Mesenchymal stem cell (in vitro differentiated cells and primary cell): Measurements from ENCODE around the gene AGAP3.
A peak's percentile ranks its signal among the peaks of the same experiment; 100 is the strongest.

Experiments used
- DNase-seq: peaks from one replicate; pipeline ENCODE4 v3.0.0-alpha.2; 2013
- H2AFZ ChIP-seq: one replicate; pipeline ENCODE4 v1.6.1; 2013; ENCODE audit warnings: low read depth, mild to moderate bottlenecking, control low read depth, inconsistent platforms, low read length, moderate library complexity
- H2AK5ac ChIP-seq: 2 replicates; pipeline ENCODE4 v1.6.1; 2013; ENCODE audit warnings: low read length, moderate library complexity, mild to moderate bottlenecking, inconsistent platforms; ENCODE audit not compliant: severe bottlenecking
- H2BK120ac ChIP-seq: one replicate; pipeline ENCODE4 v1.6.1; 2013; ENCODE audit warnings: low read depth, mild to moderate bottlenecking, inconsistent platforms, low read length, moderate library complexity
- H2BK12ac ChIP-seq, 2 experiments: one replicate each; pipeline ENCODE4 v1.6.1; 2013; ENCODE audit warnings: inconsistent platforms in 2 of 2, low read length in 2 of 2, mild to moderate bottlenecking in 2 of 2, moderate library complexity in 2 of 2, control low read depth in 1 of 2
- H2BK15ac ChIP-seq: one replicate; pipeline ENCODE4 v1.6.1; 2013; ENCODE audit warnings: mild to moderate bottlenecking, low read depth, inconsistent platforms; ENCODE audit not compliant: poor library complexity, severe bottlenecking
- H2BK5ac ChIP-seq: 2 replicates; pipeline ENCODE4 v1.6.1; 2013; ENCODE audit warnings: low read depth, mild to moderate bottlenecking, low read length, control low read depth, inconsistent platforms; ENCODE audit not compliant: poor library complexity, severe bottlenecking
- H3K14ac ChIP-seq, 2 experiments: one replicate each; pipeline ENCODE4 v1.6.1; 2013; ENCODE audit warnings: inconsistent platforms in 2 of 2, low read length in 2 of 2, control low read depth in 1 of 2, mild to moderate bottlenecking in 1 of 2, moderate library complexity in 1 of 2
- H3K18ac ChIP-seq, 2 experiments: one replicate each; pipeline ENCODE4 v1.6.1; 2013; ENCODE audit warnings: inconsistent platforms in 2 of 2, low read length in 2 of 2, control low read depth in 1 of 2, low read depth in 1 of 2, mild to moderate bottlenecking in 1 of 2
- H3K23ac ChIP-seq, 2 experiments: one replicate each; pipeline ENCODE4 v1.6.1; 2013; ENCODE audit warnings: inconsistent platforms in 2 of 2, low read length in 2 of 2, mild to moderate bottlenecking in 2 of 2, moderate library complexity in 2 of 2, control low read depth in 1 of 2
- H3K27ac ChIP-seq: 2 replicates; pipeline ENCODE4 v1.5.1; 2013; ENCODE audit warnings: mild to moderate bottlenecking, moderate library complexity, low read length, control low read depth, inconsistent platforms; ENCODE audit not compliant: poor library complexity, severe bottlenecking
- H3K27me3 ChIP-seq, 2 experiments: 2 replicates each; pipeline versions ENCODE4 v1.6.1 to v1.7.0; 2013; ENCODE audit warnings: low read length in 2 of 2, mild to moderate bottlenecking in 2 of 2, moderate library complexity in 2 of 2, control low read depth in 1 of 2, inconsistent platforms in 1 of 2; ENCODE audit not compliant: control insufficient read depth in 1 of 2, insufficient read depth in 1 of 2
- H3K36me3 ChIP-seq, 2 experiments: 2 replicates each; pipeline versions ENCODE4 v1.6.1 to v1.7.0; 2013; ENCODE audit warnings: low read length in 2 of 2, control low read depth in 1 of 2, inconsistent platforms in 1 of 2, low read depth in 1 of 2, mild to moderate bottlenecking in 1 of 2; ENCODE audit not compliant: insufficient read depth in 2 of 2, control insufficient read depth in 1 of 2
- H3K4ac ChIP-seq, 2 experiments: one replicate each; pipeline ENCODE4 v1.6.1; 2013; ENCODE audit warnings: inconsistent platforms in 2 of 2, low read length in 2 of 2, mild to moderate bottlenecking in 2 of 2, moderate library complexity in 2 of 2, control low read depth in 1 of 2, low read depth in 1 of 2
- H3K4me1 ChIP-seq: 2 replicates; pipeline ENCODE4 v1.6.1; 2013; ENCODE audit warnings: low read depth, low read length, control low read depth; ENCODE audit not compliant: control insufficient read depth, insufficient read depth
- H3K4me2 ChIP-seq: 2 replicates; pipeline ENCODE4 v1.6.1; 2013; ENCODE audit warnings: low read length, mild to moderate bottlenecking, inconsistent platforms; ENCODE audit not compliant: poor library complexity, severe bottlenecking
- H3K4me3 ChIP-seq, 2 experiments: 2 replicates each; pipeline versions ENCODE4 v1.5.1 to v1.7.0; 2013; ENCODE audit warnings: low read length in 2 of 2, mild to moderate bottlenecking in 2 of 2, control low read depth in 1 of 2, low read depth in 1 of 2; ENCODE audit not compliant: insufficient read depth in 1 of 2
- H3K79me1 ChIP-seq: replicated peaks from 2 replicates; pipeline ENCODE4 v1.6.1; 2013; ENCODE audit warnings: mild to moderate bottlenecking, control low read depth, low read length, inconsistent platforms; ENCODE audit not compliant: poor library complexity, severe bottlenecking
- H3K9ac ChIP-seq: 2 replicates; pipeline ENCODE4 v1.7.0; 2013; ENCODE audit warnings: mild to moderate bottlenecking, low read length, moderate library complexity
- H3K9me3 ChIP-seq: 2 replicates; pipeline ENCODE4 v1.7.0; 2013; ENCODE audit warnings: mild to moderate bottlenecking, low read length; ENCODE audit not compliant: control insufficient read depth
- H4K8ac ChIP-seq: one replicate; pipeline ENCODE4 v1.6.1; 2013; ENCODE audit warnings: inconsistent platforms, mild to moderate bottlenecking, low read length, moderate library complexity
- H4K91ac ChIP-seq: one replicate; pipeline ENCODE4 v1.6.1; 2013; ENCODE audit warnings: mild to moderate bottlenecking, low read length, inconsistent platforms
- WGBS: methylation state at CpG from one replicate; pipeline ENCODE4 v1.1.7; 2013; ENCODE audit warnings: mixed read lengths; 5-methylcytosine and 5-hydroxymethylcytosine counted together

AGAP3 gene

GRCh38 chr7:151157645-151158329 lies 71.5 kb downstream of the AGAP3 start:
- Histone ChIP-seq H3K36me3 (no peaks in the 10 kb centered on the region), H3K79me1 (no peaks in the 10 kb centered on the region), H4K8ac (no peak overlapping the region), H3K18ac (no peak overlapping the region), H3K9me3 (no peaks in the 10 kb centered on the region), H3K4me3 (no peak overlapping the region), H2BK12ac (no peak overlapping the region), H2AK5ac (no peak overlapping the region), H4K91ac (no peak overlapping the region), H2BK120ac (no peak overlapping the region), H2BK15ac (no peak overlapping the region), H2AFZ (no peak overlapping the region), H3K9ac (no peak overlapping the region), H3K27me3 (peaks cover 30 to 60% of the 10 kb centered on the region in 2 experiments), H2BK5ac (no peak overlapping the region), H3K4ac (no peak overlapping the region), H3K23ac (no peak overlapping the region), H3K14ac (no peak overlapping the region), H3K27ac (no peak overlapping the region), H3K4me2 (no peak overlapping the region), H3K4me1 (no peaks in the 10 kb centered on the region)
- 63% methylated on average over 6 of the region's 7 CpGs for WGBS
- DNase-seq = no peak

DNA sequence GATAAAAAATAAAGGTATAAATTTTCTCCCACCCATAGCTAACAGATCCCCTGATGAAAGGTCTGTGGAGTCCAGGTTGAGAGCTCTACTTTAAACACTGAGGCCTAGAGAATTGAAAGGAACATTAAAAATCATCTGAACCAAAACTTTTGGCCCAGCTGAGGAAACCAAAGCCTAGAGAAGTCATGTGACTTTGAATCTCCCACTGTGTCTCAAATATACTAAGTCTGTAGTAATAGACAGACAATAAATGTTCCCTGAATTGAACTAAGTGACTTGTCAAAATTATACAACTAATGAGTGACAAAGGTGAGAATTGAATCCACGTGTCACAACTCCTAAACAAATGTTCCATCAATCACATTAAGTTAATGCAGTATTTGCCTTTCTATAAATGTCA lies 75.5 kb downstream of the AGAP3 start:
- Histone ChIP-seq H2AK5ac (no peak overlapping the region), H3K9me3 (no peaks in the 10 kb centered on the region), H3K23ac (no peak overlapping the region), H3K27ac (no peak overlapping the region), H3K9ac (no peak overlapping the region), H3K36me3 (no peaks in the 10 kb centered on the region), H2BK120ac (no peak overlapping the region), H3K18ac (no peak overlapping the region), H2BK5ac (no peak overlapping the region), H3K4me3 (no peak overlapping the region), H4K91ac (no peak overlapping the region), H3K4me1 (peaks cover 1% of the 10 kb centered on the region), H2AFZ (no peak overlapping the region), H2BK15ac (no peak overlapping the region), H3K14ac (no peak overlapping the region), H4K8ac (no peak overlapping the region), H2BK12ac (no peak overlapping the region), H3K27me3 (peaks cover 54 to 66% of the 10 kb centered on the region in 2 experiments), H3K4me2 (no peak overlapping the region), H3K4ac (no peak overlapping the region), H3K79me1 (no peaks in the 10 kb centered on the region)
- DNase-seq = no peak
- 37% methylated on average over 1 of the region's 1 CpG for WGBS

GRCh38 chr7:151166629-151167196 lies 80.4 kb downstream of the AGAP3 start:
- no peak overlapping the region for H3K9ac ChIP-seq
- WGBS = 10% methylated on average over 31 of the region's 31 CpGs
- H4K91ac ChIP-seq = no peak overlapping the region
- H2AK5ac ChIP-seq = no peak overlapping the region
- H3K4me2 ChIP-seq = peak overlapping the region; percentile 90
- H2BK5ac ChIP-seq = no peak overlapping the region
- no peak overlapping the region for H2BK120ac ChIP-seq
- no peaks in the 10 kb centered on the region for H3K36me3 ChIP-seq
- no peaks in the 10 kb centered on the region for H3K79me1 ChIP-seq
- no peak overlapping the region for H2BK12ac ChIP-seq
- no peak overlapping the region for H3K27ac ChIP-seq
- H3K4me1 ChIP-seq = peaks cover 16% of the 10 kb centered on the region
- peak overlapping the region in 1 of 2 experiments; percentile 85 for H3K23ac ChIP-seq
- no peak overlapping the region for H3K18ac ChIP-seq
- H3K14ac ChIP-seq = no peak overlapping the region
- H3K27me3 ChIP-seq = peaks cover 74 to 75% of the 10 kb centered on the region in 2 experiments
- DNase-seq = no peak
- H3K4me3 ChIP-seq = peak overlapping the region in 1 of 2 experiments; percentile 47
- H4K8ac ChIP-seq = peak overlapping the region; percentile 6
- H3K4ac ChIP-seq = no peak overlapping the region
- H2AFZ ChIP-seq = no peak overlapping the region
- H2BK15ac ChIP-seq = no peak overlapping the region
- no peaks in the 10 kb centered on the region for H3K9me3 ChIP-seq

DNA sequence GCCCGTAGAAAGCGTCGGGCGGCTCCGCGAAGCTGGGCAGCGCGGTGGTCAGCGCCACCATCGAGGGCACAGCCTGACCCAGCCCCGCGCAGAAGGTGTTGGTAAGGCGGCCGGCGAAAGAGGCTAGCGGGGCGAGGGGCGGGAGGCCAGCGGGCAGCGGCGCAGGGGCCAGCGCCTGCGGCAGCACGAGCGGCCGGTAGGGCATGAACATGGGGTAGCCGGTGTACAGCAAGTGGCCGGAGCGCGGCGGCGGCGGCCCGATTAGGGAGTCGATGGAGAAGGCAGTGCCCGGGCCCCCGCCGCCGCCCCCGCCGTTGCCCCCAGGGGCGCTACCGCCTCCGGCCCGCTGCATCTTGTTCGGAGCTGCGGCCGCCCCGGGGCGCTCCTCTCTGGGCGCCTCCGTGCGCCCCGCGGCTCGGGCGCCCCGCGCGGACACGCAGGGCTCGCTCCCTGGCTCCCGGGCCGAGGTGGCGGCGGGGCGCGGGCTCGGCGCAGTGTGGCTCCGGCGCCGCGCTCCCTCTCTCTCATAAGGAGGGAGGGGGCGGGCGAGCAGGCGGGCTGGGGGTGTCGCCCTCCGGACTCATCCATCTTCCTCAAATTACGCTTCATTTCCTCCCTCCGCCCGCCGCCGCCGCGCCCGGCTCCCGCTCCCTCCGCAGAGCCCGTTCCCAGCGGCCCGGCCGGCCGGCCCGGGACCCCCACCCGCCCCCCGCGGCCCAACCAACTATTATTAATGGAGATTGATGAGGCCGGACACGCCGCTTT lies 81.1 kb downstream of the AGAP3 start, which contains the start of gene GBX1:
Gene GBX1 (minus strand): TSS at position 498 of the 765 bp plus-strand sequence. CDS start 146 bp downstream, at position 352.
- Histone ChIP-seq H3K4me1 (peaks cover 16% of the 10 kb centered on the region), H3K23ac (peak within 1 kb of the TSS in 1 of 2 experiments; percentile 85), H2BK12ac (no peak within 1 kb of the TSS), H3K4me2 (peak within 1 kb of the TSS; percentile 90), H2BK5ac (no peak within 1 kb of the TSS), H2AFZ (no peak within 1 kb of the TSS), H4K91ac (no peak within 1 kb of the TSS), H2BK15ac (no peak within 1 kb of the TSS), H3K27me3 (peaks cover 75 to 81% of the 10 kb centered on the region in 2 experiments), H3K14ac (no peak within 1 kb of the TSS), H2BK120ac (no peak within 1 kb of the TSS), H3K4ac (no peak within 1 kb of the TSS), H3K79me1 (no peaks in the 10 kb centered on the region), H4K8ac (peak within 1 kb of the TSS; percentile 6), H3K4me3 (peak within 1 kb of the TSS; percentile 33 to 47), H3K27ac (no peak within 1 kb of the TSS), H3K18ac (no peak within 1 kb of the TSS), H3K36me3 (no peaks in the 10 kb centered on the region), H3K9me3 (no peaks in the 10 kb centered on the region), H3K9ac (no peak within 1 kb of the TSS), H2AK5ac (no peak within 1 kb of the TSS)
- no peak for DNase-seq
- WGBS = 1% methylated on average over 34 of the region's 101 CpGs
